KBM-7 (cell line): ENCODE data around the gene CRADD.
"Not testable (repeated sequence)": the region's sequence is repeated elsewhere in the genome, so short reads cannot be mapped to it uniquely, and the experiment has no call there.

Experiments used
- DNase-seq: peaks from one replicate; pipeline ENCODE4 v3.0.0-alpha.2; 2015
- in situ Hi-C: fragments of 300-500 bp; cut with MboI; formaldehyde crosslinking; loops from 2 replicates; pipeline ENCODE4 v1.14.3; 2020; ENCODE audit warnings: low sequenced_read_pairs, low pct_unique_long_range_greater_than_20kb, mixed read lengths

CRADD gene

DNA sequence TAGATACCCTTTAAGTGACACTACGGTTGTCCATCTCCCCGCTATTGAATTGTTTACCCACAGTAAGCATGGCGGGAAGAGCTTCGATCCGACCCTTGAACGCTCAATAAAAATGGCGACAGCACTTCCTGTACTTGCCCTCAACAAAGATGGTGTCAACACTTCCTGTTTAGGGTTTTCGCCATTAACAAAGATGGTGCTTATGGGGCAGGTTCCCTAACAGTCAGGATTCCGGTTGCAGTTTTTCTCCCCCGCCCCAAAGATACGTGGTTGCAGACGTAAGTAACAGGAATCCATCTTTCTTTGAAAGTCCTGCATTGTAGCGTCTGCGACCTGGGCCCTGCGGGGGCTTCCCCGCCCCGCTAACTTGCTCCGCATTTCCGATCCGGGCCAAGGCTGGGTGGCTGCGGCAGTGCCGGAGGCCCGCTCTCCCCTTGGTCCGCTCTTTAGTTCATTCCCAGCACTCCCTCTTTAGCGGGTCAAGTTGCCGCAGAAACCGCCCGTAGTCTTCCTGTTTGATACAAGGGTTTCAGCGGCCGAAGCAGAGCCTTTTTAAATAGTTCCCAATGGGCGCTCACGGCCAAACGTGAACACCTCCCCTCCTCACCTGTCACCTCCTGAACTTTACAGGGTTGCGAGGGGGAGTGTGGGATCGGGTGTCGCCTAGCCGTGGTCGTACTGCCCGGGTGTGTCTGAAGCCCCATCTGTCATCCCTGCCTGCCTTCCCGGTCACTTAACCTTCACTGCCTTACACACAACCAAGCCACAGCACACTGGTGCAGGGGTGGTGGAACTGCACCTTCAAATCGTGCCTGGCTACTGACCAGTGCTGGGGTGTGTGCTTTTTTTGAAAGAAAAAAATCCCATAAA is at the start of gene CRADD:
Gene CRADD (plus strand): TSS at position 181 of the 870 bp plus-strand sequence.
- in situ Hi-C loops, result no loop called here
- peak; percentile 96 for DNase-seq

DNA sequence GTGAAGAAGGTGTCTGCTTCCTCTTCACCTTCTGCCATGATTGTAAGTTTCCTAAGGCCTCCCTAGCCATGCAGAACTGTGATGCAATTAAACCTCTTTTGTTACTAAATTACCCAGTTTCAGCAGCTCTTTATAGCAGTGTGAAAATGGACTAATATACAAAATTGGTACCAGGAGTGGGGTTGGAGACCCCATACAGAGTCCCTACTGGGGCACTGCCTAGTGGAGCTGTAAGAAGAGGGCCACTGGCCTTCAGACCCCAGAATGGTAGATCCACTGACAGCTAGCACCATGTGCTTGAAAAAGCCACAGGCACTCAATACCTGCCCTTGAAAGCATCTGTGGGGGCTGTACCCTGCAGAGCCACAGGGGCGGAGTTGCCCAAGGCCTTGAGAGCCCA is 44.8 kb upstream of the CRADD start:
- in situ Hi-C loops, result no loop called here
- no peak for DNase-seq

DNA sequence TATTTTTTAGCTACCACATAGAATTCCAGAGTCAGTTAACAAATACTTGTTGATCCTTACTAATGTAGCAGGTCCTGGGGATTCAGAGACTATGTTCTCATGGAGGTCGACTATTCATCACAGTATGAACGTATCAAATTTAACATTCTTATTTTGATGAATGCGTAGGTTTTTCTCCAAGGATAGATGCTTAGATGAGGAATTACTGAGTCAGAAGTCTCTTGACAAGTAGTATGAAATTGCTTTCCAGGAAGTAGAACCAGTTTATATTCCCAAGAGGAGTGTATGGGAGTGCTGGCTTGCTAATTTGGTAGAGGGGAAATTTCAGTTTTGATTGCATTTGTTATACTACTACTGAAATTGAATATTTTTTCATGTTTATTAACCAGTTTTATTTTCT is 42.8 kb upstream of the CRADD start:
- no peak for DNase-seq
- in situ Hi-C loops, result no loop called here

DNA sequence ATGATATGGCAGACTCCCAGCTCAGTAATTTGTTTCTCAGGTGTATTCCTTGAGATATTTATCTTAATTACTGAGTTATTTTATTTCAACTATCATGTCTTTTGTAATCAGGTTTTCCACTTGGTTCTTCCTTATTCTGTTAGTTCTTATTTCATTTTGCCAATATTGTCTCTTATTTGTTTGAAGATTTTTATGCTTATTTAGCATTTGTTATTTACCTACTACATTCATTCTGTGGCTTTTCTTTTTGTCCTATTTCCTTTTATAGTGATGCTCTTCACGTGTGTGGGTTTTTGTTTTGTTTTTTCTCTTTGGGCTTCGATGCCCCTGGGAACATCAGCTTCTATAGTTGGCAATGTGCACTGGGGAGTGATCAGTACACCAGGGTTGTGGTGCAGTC is 40.5 kb upstream of the CRADD start:
- no peak for DNase-seq
- in situ Hi-C loops, result no loop called here

DNA sequence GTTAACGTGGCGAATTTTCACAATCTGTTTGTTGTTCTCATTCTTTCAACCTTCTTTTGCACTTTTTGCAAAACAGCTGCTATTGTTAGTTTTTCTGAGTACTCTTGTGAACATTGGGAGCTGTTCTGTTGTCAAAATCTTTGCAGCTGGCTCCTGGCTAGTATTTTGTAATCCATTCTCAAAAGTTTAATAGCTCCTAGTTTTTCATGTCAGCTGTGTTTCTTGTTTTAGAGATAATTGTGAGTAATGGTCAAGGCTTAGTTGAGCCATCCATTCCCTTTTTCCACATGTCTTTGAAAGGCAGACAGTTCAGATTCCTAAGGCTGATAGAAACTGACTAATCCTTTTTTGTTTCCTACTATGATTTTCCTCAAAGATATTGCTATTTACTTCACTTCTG is 39.1 kb upstream of the CRADD start:
- in situ Hi-C loops, result no loop called here
- no peak for DNase-seq

DNA sequence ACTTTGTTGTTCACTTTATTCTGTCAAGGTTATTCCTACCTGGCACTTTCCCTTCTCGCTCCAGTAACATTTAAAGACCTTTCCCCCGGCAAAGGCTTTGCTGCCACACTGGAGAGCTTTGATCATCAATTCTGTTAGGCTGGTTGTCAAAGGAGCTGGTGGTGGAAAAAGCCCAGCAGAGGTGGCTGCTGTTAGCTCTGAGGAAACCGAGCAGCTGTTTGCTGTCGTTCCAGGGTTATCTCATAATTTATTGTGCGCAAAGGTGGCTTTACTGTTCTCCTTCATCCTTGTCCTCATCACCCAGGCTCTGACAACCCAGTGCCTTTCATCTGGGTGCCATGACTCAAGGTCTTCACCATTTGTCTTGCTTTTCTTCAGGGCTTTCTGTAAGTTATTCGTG is 38.2 kb upstream of the CRADD start:
- DNase-seq, result no peak
- in situ Hi-C loops, result no loop called here

DNA sequence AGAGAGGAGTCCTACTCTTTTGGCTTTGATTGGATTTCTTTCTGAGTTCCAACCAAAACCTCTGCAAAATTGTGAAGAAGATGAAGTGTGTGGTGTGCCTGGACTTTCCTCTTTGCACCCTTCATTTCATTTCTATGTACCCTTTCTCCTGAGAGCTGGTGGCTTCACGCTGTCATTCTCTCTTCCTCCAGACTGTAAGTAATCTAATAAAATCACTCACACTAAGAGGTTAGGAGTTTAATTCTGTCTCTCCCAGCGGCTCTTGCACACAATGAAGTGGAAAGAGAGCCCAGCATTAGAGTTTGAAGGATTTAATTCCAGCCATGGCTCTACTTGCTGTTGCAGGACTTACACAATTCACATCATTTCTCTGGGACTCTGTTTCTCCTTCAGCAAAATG is 37.8 kb upstream of the CRADD start:
- no peak for DNase-seq

DNA sequence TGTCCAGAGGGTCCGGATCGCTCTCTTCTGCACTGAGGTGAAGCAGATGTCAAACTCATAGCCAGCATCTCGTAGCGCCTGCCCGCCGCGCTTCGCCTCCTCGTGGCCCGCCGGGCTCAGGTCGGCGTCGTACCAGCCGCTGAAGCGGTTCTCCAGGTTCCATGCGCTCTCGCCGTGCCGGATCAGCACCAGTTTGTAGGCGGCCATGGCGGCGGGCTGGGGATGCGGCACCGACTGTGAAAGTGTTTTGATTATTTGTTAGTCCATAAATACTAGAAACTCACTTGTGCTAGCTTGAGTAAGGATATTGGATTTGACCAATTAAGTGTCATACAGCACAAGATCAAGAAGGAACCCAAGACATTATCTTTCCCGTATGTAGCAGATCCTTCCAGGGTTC is 35.8 kb upstream of the CRADD start:
- in situ Hi-C loops, DNase-seq: not testable (repeated sequence)

More for the DNA sequence above, 37.8 kb upstream of the CRADD start:
- in situ Hi-C loops, result no loop called here

DNA sequence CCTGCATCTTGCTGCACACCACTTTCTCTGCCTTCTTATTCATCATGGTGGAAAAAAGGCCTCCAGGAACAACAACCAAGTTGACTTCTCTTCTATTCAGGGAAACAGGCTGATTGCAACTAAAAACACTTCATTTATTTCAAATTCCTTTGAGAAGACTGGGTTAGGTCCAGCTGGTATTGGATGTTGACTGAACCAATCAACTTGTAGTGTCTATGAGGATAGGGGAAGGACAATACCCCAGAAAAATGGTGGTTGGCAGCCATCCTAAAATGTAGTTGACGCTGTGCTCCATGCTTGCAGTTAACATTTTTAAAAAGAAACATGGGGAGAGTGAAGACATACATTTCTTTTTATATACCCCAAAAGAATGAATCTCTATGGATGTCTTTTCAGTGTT is 34.4 kb upstream of the CRADD start:
- DNase-seq, result no peak
- in situ Hi-C loops, result no loop called here

DNA sequence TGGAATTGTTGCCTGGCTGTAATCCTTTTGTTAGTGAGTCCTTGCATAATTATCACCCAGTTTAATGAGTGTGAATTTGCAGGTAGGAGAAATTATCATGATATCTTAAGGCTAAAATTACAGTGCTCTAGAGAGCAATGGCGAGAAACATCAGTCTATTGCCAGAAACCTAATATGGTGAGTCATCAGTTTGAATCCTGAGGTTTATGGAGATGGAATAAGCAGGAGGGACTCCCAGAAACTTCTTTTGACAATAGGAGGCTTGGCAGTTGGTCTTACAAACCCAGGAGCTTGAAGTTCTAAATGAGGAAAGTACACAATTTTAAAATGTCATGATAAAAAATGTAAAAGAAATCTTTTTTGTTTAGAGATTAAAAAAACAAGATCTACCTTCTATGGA is 31.5 kb upstream of the CRADD start:
- in situ Hi-C loops, result no loop called here
- no peak for DNase-seq

DNA sequence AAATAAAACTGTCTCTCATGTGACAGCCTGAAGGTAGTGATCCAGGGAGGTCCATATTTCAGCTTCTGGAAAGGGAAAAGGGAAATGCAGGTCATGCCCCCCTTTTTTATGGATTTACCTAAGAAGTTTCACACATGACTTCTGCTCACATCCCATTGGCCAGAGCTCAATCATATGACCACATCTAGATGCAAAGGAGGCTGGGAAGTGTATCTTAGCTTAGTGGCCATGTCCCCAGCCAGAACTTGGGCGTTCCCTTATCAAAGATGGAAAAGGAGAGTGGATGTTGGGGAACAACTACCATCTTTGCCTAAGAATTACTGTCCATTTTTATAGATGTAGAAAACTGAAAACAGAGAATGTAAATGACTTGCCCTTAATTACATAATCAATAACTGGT is 26.5 kb upstream of the CRADD start:
- DNase-seq, result no peak
- in situ Hi-C loops, result no loop called here

DNA sequence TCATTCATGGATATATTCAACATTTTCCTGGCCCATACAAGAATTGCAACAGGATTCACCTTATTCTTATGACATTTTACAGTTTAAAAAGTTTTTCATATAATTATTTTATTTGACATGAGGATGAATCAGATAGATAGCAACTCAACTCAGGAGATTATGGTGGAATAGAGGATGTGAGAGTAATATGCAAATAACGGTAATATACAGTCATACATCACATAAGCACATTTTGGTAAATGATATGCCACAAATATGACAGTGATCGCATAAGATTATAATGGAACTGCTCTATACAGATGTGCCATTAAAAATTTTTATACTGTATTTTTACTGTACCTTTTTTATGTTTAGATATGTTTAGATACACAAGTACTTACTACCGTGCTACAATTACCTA is 24.1 kb upstream of the CRADD start:
- DNase-seq, result no peak
- in situ Hi-C loops, result no loop called here

DNA sequence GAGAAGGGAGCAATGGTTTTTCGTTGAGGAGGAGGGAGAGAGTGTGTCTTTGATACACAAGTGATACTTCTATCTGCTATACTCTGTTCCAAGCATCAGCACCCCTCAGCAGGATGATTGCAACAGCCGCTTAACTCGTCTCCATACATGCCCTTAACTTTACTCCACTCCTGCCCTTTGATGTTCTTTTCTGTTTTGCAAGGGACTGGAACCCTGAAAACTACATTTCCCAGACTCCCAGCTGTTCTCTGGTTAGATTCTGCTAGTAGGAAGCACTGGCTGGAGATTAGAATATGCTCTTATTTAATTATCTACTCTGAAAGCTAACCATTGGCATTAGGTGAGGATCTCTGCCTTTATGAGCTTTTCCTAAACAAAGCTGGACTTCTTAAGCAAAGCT is 23.5 kb upstream of the CRADD start:
- in situ Hi-C loops, result no loop called here
- DNase-seq, result no peak

DNA sequence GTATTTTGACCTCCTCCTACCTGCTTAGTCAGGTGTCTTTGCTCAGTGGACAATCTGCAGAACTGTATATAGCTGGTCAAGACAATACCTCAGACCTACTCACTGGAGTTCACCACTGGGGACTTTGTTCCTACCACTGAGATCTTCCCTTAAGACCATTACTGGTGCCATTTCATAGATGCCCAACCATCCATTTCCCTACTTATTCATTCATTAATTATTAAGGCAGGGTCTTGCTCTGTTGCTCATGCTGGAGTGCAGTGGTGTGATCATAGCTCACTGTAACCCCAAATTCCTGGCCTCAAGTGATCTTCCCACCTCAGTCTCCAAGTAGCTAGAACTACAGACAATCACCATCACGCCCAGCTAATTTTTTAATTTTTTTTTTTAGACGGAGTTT is 22.8 kb upstream of the CRADD start:
- no peak for DNase-seq
- in situ Hi-C loops, result no loop called here

DNA sequence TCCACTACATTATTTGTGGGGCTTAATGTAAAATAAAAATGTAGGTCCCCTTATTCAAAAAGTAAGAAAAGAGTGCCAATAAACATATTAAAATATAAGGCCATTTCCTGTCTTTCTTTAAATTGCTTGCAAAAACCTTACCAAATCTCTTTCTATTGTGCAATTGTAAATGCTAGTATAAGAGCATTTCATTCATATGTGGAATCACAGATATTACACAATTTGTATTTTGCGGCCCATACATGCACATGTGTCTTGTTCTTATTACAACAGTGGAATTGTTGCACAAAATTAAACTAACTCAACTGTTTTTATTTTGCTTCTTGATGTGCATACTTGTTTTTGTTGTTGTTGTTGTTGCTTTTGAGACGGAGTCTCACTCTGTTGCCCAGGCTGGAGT is 20.1 kb upstream of the CRADD start:
- in situ Hi-C loops, result no loop called here
- no peak for DNase-seq

DNA sequence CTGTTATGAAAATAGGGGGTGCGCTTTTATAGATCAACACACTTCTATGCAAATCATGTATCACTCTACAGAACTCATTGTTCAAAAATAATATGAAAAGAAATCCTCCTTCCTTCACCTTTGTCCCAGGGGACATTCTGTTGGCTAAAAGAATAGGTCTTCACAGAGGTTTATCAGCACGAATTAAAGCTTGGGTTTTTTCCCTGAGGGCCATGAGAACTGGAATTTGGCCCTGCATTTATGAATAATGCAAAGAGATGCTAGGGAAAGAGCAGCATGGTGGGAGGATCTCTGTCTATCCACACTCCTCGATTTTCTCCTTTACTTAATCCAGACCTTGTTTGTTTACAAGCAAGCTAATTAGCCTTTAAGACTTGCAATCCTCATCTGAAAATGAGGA is 16.2 kb upstream of the CRADD start:
- in situ Hi-C loops, result no loop called here
- no peak for DNase-seq

DNA sequence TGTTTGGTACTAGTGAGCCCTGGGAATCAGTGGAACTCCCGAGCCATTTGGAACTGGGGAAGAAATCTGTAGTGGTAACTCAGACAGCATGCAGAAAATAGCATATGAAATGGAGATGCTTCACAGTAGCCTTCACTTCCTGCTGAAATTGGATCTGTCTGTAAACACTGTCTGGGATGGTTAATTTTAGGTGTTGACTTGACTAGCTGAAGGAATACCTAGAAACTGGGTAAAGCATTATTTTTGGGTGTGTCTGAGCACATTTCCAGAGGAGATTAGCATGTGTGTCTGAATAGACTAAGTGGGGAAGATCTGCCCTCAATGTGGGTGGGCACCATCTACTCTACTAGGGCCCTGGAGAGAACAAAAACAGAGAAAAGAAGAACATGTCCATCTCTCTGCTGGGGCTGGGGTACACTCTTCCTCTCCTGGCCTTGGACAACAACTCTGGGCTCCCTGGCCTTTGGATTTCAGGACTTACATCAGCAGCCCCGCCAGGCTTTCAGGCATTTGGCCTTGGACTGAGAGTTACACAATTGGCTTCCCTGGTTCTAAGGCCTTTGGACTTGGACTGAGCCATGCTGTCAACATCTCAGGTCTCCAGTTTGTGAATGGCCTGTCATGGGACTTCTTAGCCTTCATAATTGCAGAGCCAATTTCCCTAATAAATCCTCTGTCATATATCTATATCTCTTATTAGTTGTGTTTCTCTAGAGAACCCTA is 14.0 kb upstream of the CRADD start:
- DNase-seq, result peak; percentile 19
- in situ Hi-C loops, result no loop called here

DNA sequence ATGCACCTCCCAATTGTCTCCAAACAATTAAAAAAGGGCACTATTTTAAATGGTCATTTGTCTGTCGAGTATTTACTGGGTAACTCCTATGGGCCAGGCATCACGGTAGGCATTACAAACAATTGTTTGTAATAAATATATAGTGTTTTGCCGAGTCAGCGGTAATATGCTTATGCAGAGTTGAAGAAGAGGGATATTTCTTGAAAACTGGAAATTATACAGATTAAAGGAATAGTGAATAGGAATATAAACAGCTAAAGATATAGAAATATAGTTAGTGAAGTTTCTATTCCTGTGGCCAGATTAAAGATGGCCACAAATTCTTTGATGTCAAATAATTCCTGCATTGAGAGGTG is 13.5 kb upstream of the CRADD start:
- no peak for DNase-seq
- in situ Hi-C loops, result no loop called here

DNA sequence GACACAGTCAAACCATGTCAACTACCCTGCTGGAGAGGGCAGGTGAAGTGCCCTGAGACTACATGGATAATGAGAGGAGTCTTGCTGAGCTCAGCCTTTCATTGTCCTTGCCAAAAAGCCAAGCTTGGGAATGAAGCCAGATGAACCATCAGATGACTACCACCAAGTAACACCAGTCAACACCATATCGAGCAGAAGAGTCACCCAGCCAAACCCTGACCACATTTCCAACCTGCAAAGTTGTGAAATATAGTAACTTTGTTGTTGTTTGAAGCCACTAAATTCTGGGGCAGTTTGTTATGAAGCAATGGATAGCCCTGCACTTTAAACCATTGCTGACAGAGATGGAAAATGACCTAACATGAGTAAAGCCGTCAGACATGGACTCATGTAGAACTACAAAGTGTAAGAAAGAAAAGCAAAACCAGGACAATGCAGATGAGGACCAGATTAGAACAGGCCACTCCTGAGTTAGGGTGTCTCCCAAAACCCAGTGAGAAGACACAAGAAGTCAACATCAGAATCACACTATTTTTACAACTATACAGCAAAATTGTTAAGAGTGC is 12.5 kb upstream of the CRADD start:
- DNase-seq, result no peak
- in situ Hi-C loops, result no loop called here

DNA sequence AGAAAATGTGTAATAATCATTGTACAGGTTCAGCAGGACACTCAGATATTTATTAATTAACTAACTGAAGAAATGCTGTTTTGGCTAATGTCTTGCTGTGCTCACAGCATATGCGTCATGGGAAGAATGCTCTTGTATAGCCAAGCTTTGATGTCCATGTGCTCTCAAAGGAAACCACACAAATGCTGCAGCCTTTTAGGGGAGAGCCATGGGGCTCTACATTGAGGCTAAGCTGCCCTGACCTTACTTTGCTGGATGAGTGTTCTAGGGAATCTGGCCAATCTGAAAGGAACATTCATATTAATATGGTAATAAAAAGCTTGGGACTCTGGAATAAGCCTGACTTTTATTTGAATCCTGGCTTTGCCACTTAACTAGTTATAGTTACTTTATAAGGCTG is 9.5 kb upstream of the CRADD start:
- no peak for DNase-seq
- in situ Hi-C loops, result no loop called here
